Subcutaneous adipose tissue (tissue), 4 donors: ENCODE measurements around the gene OPN4. TPM values are rescaled to one million over a fixed set of nuclear protein-coding genes. Genes with fewer than 3 reads are reported as not detected.

Source experiments
- total RNA-seq, 4 donors: library from RNA; depleted of rRNA; stranded (reverse); fragments of >200 nt; gene quantifications; one replicate each; pipeline ENCODE4 v1.1.0, GENCODE V29; 2016
- TF ChIP-seq, protein P1 (sequence below): fragments of 450-650 bp; IDR thresholded peaks from one replicate; pipeline ENCODE4 v1.5.1; 2016; ENCODE audit warnings: low read depth, mild to moderate bottlenecking, control low read depth, antibody characterized with exemption, moderate library complexity

Gene OPN4
- total RNA-seq, 4 donors from 2014 or later: 0.22 to 1.5 TPM; not detected in 2

DNA sequence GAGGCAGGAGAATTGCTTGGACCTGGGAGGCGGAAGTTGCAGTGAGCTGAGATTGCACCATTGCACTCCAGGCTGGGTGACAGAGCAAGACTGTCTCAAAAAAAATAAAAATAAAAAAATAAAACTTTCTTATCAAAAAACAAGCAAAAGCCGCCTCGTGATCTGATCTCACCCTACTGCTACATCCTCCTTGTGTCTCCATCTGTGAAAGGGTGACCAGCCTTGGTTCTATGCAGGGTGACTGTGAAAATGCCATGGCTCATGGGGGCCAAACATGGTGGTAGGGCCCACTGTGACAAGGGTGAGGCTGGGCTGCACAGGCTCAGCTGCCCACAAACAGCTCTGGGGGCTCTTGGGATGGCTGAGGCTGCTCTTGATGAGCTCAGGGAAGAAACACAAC, 968 bp upstream of the OPN4 start:
- TF ChIP-seq, protein P1, sequence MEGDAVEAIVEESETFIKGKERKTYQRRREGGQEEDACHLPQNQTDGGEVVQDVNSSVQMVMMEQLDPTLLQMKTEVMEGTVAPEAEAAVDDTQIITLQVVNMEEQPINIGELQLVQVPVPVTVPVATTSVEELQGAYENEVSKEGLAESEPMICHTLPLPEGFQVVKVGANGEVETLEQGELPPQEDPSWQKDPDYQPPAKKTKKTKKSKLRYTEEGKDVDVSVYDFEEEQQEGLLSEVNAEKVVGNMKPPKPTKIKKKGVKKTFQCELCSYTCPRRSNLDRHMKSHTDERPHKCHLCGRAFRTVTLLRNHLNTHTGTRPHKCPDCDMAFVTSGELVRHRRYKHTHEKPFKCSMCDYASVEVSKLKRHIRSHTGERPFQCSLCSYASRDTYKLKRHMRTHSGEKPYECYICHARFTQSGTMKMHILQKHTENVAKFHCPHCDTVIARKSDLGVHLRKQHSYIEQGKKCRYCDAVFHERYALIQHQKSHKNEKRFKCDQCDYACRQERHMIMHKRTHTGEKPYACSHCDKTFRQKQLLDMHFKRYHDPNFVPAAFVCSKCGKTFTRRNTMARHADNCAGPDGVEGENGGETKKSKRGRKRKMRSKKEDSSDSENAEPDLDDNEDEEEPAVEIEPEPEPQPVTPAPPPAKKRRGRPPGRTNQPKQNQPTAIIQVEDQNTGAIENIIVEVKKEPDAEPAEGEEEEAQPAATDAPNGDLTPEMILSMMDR: no peak

DNA sequence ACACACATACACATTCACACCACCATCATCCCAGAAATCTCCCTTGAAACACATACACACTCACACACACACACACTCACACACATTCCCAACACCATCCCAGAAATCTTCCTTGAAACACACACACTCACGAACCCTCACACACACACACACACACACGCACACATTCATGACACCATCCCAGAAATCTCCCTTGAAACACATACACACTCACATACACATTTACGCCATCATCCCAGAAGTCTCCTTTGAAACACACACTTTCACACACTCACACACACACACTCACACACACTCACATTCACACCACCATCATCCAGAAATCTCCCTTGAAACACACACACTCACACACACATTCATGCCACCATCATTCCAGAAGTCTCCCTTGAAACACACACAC, 360 bp upstream of the OPN4 start:
- TF ChIP-seq, protein P1: no peak

DNA sequence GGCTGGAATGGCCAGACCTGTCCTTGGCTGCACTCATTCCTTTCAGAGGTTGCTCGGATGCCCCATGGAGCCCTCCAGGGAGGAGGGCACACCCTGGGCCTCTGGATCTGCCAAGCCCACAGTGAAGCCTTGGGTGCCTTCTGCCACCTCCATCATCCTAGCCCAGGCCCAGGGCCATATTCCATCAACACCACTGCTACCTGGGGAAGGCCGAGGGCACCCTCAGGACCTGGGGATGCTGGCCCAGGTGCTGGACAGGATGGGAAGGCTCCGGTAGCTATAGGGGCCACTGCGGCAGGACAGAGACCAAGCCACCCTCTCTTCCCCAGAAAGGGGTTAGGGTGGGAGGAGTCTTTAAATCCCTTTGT, 810 bp downstream of the OPN4 start:
- TF ChIP-seq, protein P1: no peak

DNA sequence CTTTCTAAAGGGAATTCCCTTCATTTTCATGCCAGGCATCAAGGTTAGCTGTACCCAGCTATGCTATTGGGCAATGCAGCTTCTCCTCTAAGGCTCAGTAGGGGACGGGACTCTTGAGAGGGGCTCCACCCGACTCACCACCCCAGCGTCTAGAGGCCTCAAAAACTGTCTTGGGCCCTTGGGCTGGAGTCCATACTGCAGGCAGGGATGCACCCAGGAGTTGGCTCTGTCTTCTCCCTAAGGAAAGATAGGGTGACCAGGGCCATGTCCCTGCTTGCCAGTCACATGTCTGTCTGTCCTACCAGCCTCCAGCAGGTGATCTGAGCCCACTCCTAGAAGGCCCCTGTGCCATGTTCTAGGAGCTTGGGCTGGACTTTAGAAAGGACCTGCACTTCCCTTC, 1.2 kb downstream of the OPN4 start:
- TF ChIP-seq, protein P1: no peak

DNA sequence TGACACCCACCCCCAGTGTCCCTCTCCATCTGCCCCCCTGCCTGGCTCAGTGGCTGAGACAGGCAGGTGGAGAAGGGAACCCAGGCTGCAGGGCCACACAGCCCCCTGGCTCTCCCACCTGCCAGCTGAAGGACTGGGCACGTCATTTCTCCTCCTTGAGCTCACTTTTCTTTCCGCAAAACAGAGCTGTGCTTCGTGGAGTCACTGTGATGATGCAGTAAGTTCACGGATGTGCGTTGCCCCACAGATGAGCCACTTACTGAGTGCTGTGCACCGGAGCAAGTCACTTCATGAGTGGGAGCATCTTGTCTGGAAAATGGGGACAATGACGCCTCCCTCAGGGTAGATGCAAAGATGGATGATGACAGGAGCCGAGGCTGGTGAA, 2.7 kb downstream of the OPN4 start:
- TF ChIP-seq, protein P1: no peak

DNA sequence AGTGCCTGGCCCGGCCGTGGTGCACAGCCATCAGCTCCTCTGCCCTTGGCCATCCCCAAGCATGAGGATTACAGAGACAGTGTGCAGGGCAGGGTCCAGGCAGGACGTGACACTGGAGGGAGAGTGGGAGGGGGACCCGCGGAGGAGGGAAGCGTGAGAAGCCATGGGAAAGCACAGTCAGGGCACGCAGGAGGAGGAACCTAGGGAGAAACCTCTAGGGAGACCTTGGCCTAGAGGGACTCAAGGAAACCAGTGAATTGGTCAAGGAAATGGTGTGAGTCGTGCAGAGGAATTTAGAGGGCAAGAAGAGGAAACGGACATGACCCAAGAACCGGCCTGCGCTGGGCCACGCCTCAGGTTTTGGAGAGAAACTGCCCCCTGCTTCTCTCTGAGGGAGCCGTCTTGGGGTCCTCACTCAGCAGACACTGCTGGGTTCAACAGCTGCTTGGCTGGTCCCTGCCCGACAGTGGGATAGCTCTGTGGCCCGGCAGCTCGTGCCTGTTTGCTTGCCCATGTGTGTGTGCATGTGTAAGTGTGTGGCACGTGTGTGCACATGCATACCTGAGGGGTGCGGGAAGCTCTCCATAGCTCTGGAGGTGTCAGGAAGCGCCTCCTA, 3.2 kb downstream of the OPN4 start:
- TF ChIP-seq, protein P1: no peak

DNA sequence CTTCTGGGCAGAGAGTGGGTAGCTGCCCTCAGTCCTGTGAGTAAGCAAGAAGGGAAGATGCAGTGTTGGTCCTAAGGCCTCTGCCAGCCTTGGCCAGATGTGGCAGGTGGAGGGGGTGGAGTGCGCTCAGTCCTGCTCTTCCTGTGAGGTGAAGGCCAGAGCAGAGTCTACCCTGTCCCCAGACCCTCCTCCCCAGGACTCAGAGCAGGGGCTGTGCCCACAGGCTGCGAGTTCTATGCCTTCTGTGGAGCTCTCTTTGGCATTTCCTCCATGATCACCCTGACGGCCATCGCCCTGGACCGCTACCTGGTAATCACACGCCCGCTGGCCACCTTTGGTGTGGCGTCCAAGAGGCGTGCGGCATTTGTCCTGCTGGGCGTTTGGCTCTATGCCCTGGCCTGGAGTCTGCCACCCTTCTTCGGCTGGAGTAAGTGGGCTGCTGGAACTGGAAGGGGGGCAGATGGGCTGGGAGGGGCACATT, 4.0 kb downstream of the OPN4 start:
- TF ChIP-seq, protein P1: no peak
